GM23248 (cell line): ENCODE measurements around the gene ZNF586.

Source experiments
- EZH2 ChIP-seq: fragments of 200-600 bp; sonication (generic); IDR thresholded peaks from 2 replicates; pipeline ENCODE4 v1.6.1; 2018; ENCODE audit warnings: antibody characterized with exemption, mild to moderate bottlenecking; ENCODE audit not compliant: insufficient read depth, poor library complexity, severe bottlenecking
- EZH2phosphoT487 ChIP-seq: fragments of 200-600 bp; sonication (generic); IDR thresholded peaks from 2 replicates; pipeline ENCODE4 v1.6.1; 2018; ENCODE audit warnings: antibody characterized with exemption, moderate library complexity, mild to moderate bottlenecking, low read depth; ENCODE audit not compliant: insufficient read depth

DNA sequence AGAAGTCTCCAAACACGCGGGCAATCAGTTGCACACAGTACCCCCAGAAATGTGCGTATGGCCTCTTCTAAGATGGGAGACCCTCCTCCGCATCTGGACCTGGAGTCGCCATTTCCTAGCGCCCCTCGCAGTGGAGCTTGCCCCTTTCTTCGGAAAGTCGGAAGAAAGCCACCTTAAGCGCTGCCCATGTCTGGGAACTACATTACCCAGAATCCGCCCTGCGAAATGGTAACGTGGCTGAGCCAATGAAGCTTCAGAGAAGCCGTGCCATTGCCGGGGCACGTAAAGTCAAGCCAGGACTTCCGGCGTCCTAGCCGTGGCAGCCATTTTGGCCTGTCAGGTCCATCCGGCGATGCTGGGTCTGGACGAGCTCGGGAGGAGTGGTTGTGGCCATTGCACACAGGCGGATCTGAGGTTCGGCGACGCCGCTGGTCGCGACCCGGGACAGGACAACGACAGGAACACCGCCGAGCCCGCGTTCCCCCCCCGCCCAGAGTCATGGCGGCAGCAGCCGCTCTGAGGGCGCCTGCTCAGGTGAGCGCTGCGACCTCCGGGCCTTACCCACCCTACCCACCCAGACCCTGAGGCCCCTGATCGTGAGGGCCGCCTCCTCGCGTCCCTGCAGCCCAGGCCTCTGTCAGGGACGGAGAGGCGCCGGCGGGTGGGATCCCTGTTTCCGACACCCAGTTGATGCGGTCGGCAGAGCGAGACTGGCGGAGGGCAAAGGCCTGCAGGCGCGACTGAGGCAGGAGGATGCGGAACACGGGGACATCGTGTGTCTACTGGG is at the start of gene ZNF586:
- no peak for TF ChIP-seq EZH2
- no peak for TF ChIP-seq EZH2phosphoT487
